ENCODE data around the gene KLHL11. TPM values are rescaled to one million over a fixed set of nuclear protein-coding genes. Genes with fewer than 3 reads are reported as not detected.

KLHL11 gene
- total and polyA plus RNA-seq, 2 of the 8 experiments (the other 6 are each of a cell fraction or from before 2014, with no cell fraction given): 4.2 to 13.7 TPM

DNA sequence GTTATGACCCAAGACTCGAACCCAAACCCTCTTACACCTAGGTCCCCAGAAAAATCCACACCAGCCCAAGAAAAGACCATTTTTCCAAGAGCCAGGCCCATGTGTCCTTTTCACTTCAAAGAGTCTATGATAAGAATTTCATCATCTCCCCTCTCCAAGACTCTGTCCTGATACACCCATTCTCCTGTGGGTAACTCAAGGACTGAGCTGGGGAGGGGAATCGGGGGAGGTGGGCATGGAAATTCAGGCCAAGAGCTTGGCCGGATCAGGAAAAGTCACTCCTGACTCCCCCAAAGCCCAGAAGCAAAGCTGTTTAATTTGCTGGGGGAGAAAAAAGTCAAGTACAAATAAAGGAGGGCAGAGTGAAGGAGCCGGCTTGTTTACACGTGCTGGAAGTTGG is 49.8 kb upstream of the KLHL11 start (continued):
- TF ChIP-seq, protein P1, sequence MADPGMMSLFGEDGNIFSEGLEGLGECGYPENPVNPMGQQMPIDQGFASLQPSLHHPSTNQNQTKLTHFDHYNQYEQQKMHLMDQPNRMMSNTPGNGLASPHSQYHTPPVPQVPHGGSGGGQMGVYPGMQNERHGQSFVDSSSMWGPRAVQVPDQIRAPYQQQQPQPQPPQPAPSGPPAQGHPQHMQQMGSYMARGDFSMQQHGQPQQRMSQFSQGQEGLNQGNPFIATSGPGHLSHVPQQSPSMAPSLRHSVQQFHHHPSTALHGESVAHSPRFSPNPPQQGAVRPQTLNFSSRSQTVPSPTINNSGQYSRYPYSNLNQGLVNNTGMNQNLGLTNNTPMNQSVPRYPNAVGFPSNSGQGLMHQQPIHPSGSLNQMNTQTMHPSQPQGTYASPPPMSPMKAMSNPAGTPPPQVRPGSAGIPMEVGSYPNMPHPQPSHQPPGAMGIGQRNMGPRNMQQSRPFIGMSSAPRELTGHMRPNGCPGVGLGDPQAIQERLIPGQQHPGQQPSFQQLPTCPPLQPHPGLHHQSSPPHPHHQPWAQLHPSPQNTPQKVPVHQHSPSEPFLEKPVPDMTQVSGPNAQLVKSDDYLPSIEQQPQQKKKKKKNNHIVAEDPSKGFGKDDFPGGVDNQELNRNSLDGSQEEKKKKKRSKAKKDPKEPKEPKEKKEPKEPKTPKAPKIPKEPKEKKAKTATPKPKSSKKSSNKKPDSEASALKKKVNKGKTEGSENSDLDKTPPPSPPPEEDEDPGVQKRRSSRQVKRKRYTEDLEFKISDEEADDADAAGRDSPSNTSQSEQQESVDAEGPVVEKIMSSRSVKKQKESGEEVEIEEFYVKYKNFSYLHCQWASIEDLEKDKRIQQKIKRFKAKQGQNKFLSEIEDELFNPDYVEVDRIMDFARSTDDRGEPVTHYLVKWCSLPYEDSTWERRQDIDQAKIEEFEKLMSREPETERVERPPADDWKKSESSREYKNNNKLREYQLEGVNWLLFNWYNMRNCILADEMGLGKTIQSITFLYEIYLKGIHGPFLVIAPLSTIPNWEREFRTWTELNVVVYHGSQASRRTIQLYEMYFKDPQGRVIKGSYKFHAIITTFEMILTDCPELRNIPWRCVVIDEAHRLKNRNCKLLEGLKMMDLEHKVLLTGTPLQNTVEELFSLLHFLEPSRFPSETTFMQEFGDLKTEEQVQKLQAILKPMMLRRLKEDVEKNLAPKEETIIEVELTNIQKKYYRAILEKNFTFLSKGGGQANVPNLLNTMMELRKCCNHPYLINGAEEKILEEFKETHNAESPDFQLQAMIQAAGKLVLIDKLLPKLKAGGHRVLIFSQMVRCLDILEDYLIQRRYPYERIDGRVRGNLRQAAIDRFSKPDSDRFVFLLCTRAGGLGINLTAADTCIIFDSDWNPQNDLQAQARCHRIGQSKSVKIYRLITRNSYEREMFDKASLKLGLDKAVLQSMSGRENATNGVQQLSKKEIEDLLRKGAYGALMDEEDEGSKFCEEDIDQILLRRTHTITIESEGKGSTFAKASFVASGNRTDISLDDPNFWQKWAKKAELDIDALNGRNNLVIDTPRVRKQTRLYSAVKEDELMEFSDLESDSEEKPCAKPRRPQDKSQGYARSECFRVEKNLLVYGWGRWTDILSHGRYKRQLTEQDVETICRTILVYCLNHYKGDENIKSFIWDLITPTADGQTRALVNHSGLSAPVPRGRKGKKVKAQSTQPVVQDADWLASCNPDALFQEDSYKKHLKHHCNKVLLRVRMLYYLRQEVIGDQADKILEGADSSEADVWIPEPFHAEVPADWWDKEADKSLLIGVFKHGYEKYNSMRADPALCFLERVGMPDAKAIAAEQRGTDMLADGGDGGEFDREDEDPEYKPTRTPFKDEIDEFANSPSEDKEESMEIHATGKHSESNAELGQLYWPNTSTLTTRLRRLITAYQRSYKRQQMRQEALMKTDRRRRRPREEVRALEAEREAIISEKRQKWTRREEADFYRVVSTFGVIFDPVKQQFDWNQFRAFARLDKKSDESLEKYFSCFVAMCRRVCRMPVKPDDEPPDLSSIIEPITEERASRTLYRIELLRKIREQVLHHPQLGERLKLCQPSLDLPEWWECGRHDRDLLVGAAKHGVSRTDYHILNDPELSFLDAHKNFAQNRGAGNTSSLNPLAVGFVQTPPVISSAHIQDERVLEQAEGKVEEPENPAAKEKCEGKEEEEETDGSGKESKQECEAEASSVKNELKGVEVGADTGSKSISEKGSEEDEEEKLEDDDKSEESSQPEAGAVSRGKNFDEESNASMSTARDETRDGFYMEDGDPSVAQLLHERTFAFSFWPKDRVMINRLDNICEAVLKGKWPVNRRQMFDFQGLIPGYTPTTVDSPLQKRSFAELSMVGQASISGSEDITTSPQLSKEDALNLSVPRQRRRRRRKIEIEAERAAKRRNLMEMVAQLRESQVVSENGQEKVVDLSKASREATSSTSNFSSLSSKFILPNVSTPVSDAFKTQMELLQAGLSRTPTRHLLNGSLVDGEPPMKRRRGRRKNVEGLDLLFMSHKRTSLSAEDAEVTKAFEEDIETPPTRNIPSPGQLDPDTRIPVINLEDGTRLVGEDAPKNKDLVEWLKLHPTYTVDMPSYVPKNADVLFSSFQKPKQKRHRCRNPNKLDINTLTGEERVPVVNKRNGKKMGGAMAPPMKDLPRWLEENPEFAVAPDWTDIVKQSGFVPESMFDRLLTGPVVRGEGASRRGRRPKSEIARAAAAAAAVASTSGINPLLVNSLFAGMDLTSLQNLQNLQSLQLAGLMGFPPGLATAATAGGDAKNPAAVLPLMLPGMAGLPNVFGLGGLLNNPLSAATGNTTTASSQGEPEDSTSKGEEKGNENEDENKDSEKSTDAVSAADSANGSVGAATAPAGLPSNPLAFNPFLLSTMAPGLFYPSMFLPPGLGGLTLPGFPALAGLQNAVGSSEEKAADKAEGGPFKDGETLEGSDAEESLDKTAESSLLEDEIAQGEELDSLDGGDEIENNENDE (IDR thresholded peaks at IDR 0.05; ENCODE audit: insufficient replicate concordance, low read length): no peak
- no peak for TF ChIP-seq HDAC6 (IDR thresholded peaks at IDR 0.05; ENCODE audit: low read depth, low read length)
- TF ChIP-seq TAF7 (optimal IDR thresholded peaks at IDR 0.05; ENCODE audit: borderline replicate concordance, low read depth, low read length): no peak
- TF ChIP-seq SP2 (IDR thresholded peaks at IDR 0.05; ENCODE audit: low read length): no peak
- no peak for TF ChIP-seq JUN (IDR thresholded peaks at IDR 0.05; ENCODE audit: low read depth, low read length)

Measured in H1 (cell line).